Measurements from ENCODE around the gene SLC26A9. TPM values are rescaled to one million over a fixed set of nuclear protein-coding genes. Genes with fewer than 3 reads are reported as not detected.

Gene SLC26A9
- total and polyA plus RNA-seq, 9 of the 15 experiments (the other 6 are each of a cell fraction or from before 2014, with no cell fraction given) = 0.03 TPM; not detected in 8

GRCh38 chr1:205983925-205984725 lies 40.9 kb upstream of the SLC26A9 start:
- Histone ChIP-seq H3K36me3 (ENCODE audit: control insufficient read depth, insufficient read depth, low read length) (no peaks in the 10 kb centered on the region), H3K4me2 (ENCODE audit: insufficient read depth, low read length) (peak overlapping the region; percentile 5; the same call in 1 of the 2 replicates), H3K27me3 (ENCODE audit: control insufficient read depth in 2 of 2, insufficient read depth in 2 of 2, low read length in 2 of 2) (peaks cover 8 to 44% of the 10 kb centered on the region in 2 experiments; a peak in 4 of 5 replicates), H3K9me3 (replicated peaks; ENCODE audit: control insufficient read depth, insufficient read depth, low read depth, low read length) (no peaks in the 10 kb centered on the region), H2AFZ (ENCODE audit: low read depth, low read length) (peak overlapping the region; percentile 35; the same call in 1 of the 2 replicates), H3K27ac (ENCODE audit: extremely low read depth, low read depth, low read length) (no peak overlapping the region), H3K9me1 (ENCODE audit: control insufficient read depth, insufficient read depth, low read length) (no peaks in the 10 kb centered on the region), H3K9ac (ENCODE audit: insufficient read depth in 1 of 2, low read depth in 2 of 2, low read length in 2 of 2) (no peak overlapping the region), H3K79me2 (ENCODE audit: control insufficient read depth, insufficient read depth, low read length) (no peaks in the 10 kb centered on the region), H3K4me3 (no peak overlapping the region), H3K4me1 (replicated peaks in 1 of 2; ENCODE audit: control insufficient read depth in 2 of 2, insufficient read depth in 2 of 2, low read length in 2 of 2) (no peaks in the 10 kb centered on the region; a peak in 1 of 5 replicates), H4K20me1 (replicated peaks; ENCODE audit: control insufficient read depth, insufficient read depth, low read length) (peaks cover 18% of the 10 kb centered on the region; the same call in 1 of the 2 replicates)
- FAIRE-seq = no peak
- in situ Hi-C loops (cut with MboI) (loop anchor here (5.0 kb wide), 2 partner anchors 118 to 187 kb away; no protein-coding TSS in a partner anchor), intact Hi-C loops (cut with micrococcal nuclease) (loop anchor here (1.0 kb wide), 1 partner anchor 122 kb away; no protein-coding TSS in a partner anchor)
- ChIA-PET CTCF (ENCODE audit: low intra/inter-chr PET ratio) (interaction anchor here (0.6 to 2.0 kb wide), 3 partner anchors 112 to 125 kb away, joined by 4 to 39 read pairs (median 5); no protein-coding TSS in a partner anchor), POLR2A (interaction anchor here (0.6 to 1.2 kb wide), 7 partner anchors 23 to 352 kb away, joined by 3 to 5 read pairs (median 3); partner anchors contain the start of gene ELK4)
- no TSS peak for BruUV-seq (replicated peaks)
- peak; percentile 62 to 72 (median 70) for DNase-seq (ENCODE audit: extremely low read depth in 1 of 4, low spot score in 3 of 4)
- WGBS (ENCODE audit: insufficient coverage, low coverage, missing lambda C conversion rate) = 4% methylated on average over 14 of the region's 14 CpGs
- peak; percentile 97 for ATAC-seq
- TF ChIP-seq E2F4 (CRISPR knock-in tag; IDR thresholded peaks at IDR 0.05; ENCODE audit: low read depth) (no peak), SPI1 (IDR thresholded peaks at IDR 0.05; ENCODE audit: borderline replicate concordance, low read depth, low read length) (no peak), MCM7 (IDR thresholded peaks at IDR 0.05) (no peak), RHOXF2B (CRISPR knock-in tag; conservative IDR thresholded peaks at IDR 0.05) (no peak), ZNF263 (CRISPR knock-in tag; IDR thresholded peaks at IDR 0.05; ENCODE audit: borderline replicate concordance) (peak; percentile 72; the same call in 1 of the 2 replicates), ZFP36 (IDR thresholded peaks at IDR 0.05; ENCODE audit: low read depth, low read length, partially characterized antibody) (peak; percentile 51), CC2D1A (IDR thresholded peaks at IDR 0.05) (0 out of 2 replicates have a peak, but pooled peaks have one; percentile 20), NONO (IDR thresholded peaks at IDR 0.05; ENCODE audit: low read depth in 2 of 2, low read length in 1 of 2) (no peak), EP400 (IDR thresholded peaks at IDR 0.05) (no peak), SMC3 (conservative IDR thresholded peaks at IDR 0.05; ENCODE audit: insufficient read depth, low read depth, low read length) (peak; percentile 71), RFX5 (IDR thresholded peaks at IDR 0.05; ENCODE audit: low read depth, low read length) (no peak), KLF16 (IDR thresholded peaks at IDR 0.05) (peak; percentile 52), CBX2 (IDR thresholded peaks at IDR 0.05; ENCODE audit: insufficient read depth, low read length, poor library complexity, severe bottlenecking) (no peak), U2AF2 (optimal IDR thresholded peaks at IDR 0.05; ENCODE audit: low read depth, low read length) (no peak)
- TF ChIP-seq, protein P1, sequence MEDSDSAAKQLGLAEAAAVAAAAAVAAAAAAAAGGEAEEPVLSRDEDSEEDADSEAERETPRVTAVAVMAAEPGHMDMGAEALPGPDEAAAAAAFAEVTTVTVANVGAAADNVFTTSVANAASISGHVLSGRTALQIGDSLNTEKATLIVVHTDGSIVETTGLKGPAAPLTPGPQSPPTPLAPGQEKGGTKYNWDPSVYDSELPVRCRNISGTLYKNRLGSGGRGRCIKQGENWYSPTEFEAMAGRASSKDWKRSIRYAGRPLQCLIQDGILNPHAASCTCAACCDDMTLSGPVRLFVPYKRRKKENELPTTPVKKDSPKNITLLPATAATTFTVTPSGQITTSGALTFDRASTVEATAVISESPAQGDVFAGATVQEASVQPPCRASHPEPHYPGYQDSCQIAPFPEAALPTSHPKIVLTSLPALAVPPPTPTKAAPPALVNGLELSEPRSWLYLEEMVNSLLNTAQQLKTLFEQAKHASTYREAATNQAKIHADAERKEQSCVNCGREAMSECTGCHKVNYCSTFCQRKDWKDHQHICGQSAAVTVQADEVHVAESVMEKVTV (CRISPR knock-in tag; IDR thresholded peaks at IDR 0.05) = peak; percentile 59; the same call in 1 of the 2 replicates
- TF ChIP-seq, protein P2, sequence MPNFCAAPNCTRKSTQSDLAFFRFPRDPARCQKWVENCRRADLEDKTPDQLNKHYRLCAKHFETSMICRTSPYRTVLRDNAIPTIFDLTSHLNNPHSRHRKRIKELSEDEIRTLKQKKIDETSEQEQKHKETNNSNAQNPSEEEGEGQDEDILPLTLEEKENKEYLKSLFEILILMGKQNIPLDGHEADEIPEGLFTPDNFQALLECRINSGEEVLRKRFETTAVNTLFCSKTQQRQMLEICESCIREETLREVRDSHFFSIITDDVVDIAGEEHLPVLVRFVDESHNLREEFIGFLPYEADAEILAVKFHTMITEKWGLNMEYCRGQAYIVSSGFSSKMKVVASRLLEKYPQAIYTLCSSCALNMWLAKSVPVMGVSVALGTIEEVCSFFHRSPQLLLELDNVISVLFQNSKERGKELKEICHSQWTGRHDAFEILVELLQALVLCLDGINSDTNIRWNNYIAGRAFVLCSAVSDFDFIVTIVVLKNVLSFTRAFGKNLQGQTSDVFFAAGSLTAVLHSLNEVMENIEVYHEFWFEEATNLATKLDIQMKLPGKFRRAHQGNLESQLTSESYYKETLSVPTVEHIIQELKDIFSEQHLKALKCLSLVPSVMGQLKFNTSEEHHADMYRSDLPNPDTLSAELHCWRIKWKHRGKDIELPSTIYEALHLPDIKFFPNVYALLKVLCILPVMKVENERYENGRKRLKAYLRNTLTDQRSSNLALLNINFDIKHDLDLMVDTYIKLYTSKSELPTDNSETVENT (CRISPR knock-in tag; IDR thresholded peaks at IDR 0.05) = no peak
